LNCAP (cell line): ENCODE results near the gene TLR6.

Experiments
- TF ChIP-seq, protein P1 (sequence below): fragments of 450-650 bp; IDR thresholded peaks from 2 replicates; pipeline ENCODE4 v1.5.1; 2017; ENCODE audit warnings: mild to moderate bottlenecking

The TLR6 gene

DNA sequence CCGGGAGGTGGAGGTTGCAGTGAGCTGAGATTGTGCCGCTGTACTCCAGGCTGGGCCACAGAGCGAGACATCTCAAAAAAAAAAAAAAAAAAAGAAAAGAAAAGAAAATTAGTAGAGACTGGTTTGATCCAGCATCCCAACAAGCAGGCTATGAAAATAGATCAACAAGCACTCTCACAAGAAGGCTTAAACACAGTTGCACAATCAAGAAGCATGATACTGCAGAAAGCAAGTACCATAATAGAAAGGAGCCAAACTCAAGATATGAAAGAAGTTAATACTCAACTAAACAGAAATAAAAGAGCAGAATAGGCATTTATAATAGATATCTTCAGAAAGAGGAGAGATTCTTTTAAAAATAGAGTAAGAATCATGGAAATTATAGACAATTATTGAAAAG is 10.6 kb downstream of the TLR6 start:
- TF ChIP-seq, protein P1, sequence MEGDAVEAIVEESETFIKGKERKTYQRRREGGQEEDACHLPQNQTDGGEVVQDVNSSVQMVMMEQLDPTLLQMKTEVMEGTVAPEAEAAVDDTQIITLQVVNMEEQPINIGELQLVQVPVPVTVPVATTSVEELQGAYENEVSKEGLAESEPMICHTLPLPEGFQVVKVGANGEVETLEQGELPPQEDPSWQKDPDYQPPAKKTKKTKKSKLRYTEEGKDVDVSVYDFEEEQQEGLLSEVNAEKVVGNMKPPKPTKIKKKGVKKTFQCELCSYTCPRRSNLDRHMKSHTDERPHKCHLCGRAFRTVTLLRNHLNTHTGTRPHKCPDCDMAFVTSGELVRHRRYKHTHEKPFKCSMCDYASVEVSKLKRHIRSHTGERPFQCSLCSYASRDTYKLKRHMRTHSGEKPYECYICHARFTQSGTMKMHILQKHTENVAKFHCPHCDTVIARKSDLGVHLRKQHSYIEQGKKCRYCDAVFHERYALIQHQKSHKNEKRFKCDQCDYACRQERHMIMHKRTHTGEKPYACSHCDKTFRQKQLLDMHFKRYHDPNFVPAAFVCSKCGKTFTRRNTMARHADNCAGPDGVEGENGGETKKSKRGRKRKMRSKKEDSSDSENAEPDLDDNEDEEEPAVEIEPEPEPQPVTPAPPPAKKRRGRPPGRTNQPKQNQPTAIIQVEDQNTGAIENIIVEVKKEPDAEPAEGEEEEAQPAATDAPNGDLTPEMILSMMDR, result no peak

DNA sequence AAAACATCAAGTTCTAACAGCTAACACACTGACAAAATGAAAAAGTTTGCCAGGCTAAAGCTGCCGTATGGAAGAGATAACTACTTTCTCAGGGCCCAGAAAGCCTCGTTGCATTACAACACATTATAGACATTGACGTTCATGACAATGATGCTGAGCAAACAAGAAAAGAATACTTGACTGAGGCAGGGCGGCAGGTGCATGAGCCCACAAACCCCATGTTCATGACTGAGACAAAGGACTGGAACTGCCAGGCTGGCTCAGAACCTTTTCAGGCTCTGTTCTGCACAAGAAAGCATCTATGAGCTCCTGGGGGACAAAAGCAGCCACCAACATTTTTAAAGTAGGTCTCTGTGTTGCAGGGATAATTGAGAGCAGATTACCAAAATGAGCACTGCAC is 13.6 kb downstream of the TLR6 start:
- TF ChIP-seq, protein P1, result no peak

DNA sequence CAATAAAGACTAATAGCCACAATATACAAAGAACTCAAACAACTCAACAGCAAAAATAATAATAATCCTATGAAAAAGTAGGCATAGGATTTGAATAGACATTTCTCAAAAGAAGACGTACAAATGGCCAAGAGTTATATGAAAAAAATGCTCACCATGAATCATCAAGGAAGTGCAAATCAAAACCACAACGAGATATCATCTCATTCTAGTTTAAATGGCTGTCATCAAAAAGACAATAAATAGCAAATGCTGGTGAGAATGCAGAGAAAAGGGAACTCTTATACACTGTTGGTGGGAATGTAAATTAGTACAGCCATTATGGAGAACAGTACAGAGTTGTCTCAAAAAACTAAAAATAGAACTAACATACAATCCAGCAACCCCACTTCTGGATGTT is 18.8 kb downstream of the TLR6 start:
- TF ChIP-seq, protein P1, result no peak

DNA sequence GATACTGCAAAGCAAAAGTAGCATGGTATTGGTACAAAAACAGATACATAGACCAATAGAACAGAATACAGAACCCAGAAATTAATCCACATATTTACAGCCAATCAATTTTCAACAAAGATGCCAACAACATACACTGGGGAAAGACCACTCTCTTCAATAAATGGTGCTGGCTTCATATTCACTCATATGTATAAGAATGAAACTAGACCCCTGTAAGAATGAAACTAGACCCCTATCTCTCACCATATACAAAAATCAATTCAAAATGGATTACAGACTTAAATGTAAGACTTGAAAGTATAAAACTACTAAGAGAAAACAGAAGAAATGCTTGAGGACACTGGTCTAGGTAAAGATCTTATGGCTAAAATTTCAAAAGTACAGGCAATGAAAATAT is 19.3 kb downstream of the TLR6 start:
- TF ChIP-seq, protein P1, result no peak

DNA sequence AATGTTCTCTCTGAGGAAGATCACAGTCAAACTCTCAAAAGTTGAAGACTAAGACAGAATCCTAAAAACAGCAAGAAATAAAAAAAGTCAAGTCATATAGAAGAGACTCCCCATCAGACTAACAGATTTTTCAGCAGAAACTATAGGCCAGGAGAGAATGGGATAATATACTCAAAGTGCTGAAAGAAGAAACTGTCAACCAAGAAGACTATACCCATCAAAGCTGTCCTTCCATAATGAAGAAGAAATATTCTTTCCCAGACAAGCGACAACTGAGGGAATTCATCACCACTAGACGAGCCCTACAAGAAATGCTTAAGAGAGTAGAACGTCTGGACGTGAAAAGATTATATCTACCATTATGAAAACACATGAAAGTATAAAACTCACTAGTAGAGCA is 22.0 kb downstream of the TLR6 start:
- TF ChIP-seq, protein P1, result no peak

DNA sequence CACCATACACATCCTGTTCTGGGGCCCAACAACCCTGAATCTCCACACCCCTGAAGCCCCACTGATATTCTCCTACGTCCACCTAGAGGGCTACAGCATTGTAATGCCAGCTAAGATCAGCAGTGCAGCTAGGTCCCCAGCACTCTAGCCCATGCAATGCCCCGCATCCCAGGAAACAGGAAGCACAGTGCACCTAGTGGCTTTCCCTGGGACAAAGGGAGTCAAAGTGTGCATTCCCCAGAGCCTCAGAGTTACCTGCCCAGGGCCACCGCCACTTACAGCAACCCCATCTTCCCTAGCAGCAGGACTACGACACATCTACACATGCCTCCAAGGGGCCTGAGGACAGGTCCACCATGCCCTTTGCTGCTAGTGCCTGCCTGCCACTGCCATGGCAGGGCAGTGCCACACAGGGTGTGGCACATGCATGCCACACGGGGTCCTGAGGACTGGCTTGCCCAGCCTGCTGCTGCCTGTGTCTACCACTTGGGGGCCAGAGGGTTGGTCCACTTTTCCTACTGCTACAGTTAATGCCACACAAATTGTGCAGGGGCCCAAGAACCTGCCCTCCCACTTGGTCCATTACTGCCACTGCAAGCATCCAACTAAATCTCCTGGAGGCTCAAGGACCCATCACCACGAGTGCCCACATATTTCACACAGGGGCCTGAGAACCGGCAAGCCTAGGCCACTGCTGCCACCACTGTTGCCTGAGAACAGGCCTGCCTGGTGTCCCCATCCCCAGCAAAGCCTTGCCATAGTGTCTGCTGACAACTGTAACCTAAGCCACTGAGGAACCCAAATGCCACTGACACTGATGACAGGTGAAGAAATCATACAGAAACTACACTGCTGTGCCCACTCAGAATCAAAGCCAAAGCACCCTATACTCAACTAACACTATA is 23.7 kb downstream of the TLR6 start:
- TF ChIP-seq, protein P1, result peak; percentile 22; the same call in 1 of the 2 replicates

DNA sequence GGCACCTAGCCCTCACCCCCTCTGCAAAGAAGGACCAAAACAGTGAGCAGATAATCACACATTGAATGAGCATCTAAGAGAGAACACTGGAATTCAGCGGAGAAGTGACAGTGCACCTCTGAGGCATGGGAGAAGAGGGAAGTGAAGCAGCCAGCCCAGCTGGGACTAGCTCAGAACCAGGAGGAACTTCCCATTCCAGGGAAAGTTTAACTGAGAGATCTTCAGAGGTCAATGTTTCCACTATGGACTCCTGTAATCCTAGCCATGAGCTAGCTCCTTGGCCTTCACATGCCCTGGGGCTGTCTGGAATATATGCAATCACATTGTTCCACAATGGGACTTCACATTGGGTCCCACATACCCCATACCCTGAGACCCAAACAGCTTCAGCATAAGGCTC is 24.4 kb downstream of the TLR6 start:
- TF ChIP-seq, protein P1, result no peak
